Aorta (tissue), 5 donors: ENCODE measurements around the gene SORBS1. TPM values are rescaled to one million over a fixed set of nuclear protein-coding genes. Genes with fewer than 3 reads are reported as not detected.
"Not testable (repeated sequence)": the region's sequence is repeated elsewhere in the genome, so short reads cannot be mapped to it uniquely, and the experiment has no call there.

Experiments used
- ATAC-seq: fragments of 200-7000 bp; cut with Tn5 transposase; one replicate; pipeline ENCODE4 v1.9.1; 2022; ENCODE audit warnings: moderate library complexity; ENCODE audit not compliant: low FRiP score
- DNase-seq, 2 donors: peaks; one replicate each; pipeline ENCODE4 v3.0.0-alpha.2; 2020
- H3K27ac ChIP-seq, 2 donors: one replicate each; pipeline ENCODE4 v1.5.1; 2013; ENCODE audit warnings: low read length in 2 of 2, mild to moderate bottlenecking in 2 of 2, moderate library complexity in 2 of 2, control low read depth in 1 of 2, inconsistent platforms in 1 of 2, low read depth in 1 of 2
- H3K27me3 ChIP-seq, 2 donors: one replicate each; pipeline ENCODE4 v1.6.1; 2013; ENCODE audit warnings: control low read depth in 1 of 2, low read length in 1 of 2, mild to moderate bottlenecking in 1 of 2, moderate library complexity in 1 of 2; ENCODE audit not compliant: insufficient read depth in 2 of 2, control insufficient read depth in 1 of 2
- H3K36me3 ChIP-seq, 2 donors: one replicate each; pipeline ENCODE4 v1.6.1; 2013; ENCODE audit warnings: control low read depth in 1 of 2, low read length in 1 of 2, mild to moderate bottlenecking in 1 of 2; ENCODE audit not compliant: insufficient read depth in 2 of 2, control insufficient read depth in 1 of 2
- H3K4me1 ChIP-seq, 2 donors: one replicate each; pipeline ENCODE4 v1.6.1; 2013; ENCODE audit warnings: low read length in 2 of 2, control low read depth in 1 of 2, mild to moderate bottlenecking in 1 of 2, moderate library complexity in 1 of 2; ENCODE audit not compliant: insufficient read depth in 2 of 2, control insufficient read depth in 1 of 2
- H3K4me3 ChIP-seq, 2 donors: one replicate each; pipeline ENCODE4 v1.5.1; 2013; ENCODE audit warnings: low read length in 2 of 2, control low read depth in 1 of 2, mild to moderate bottlenecking in 1 of 2
- H3K9me3 ChIP-seq: one replicate; pipeline ENCODE4 v1.6.1; 2013; ENCODE audit warnings: mild to moderate bottlenecking, low read length; ENCODE audit not compliant: control insufficient read depth
- WGBS, 2 donors: extraction: QIAGEN DNeasy Blood & Tissue Kit; methylation state at CpG; one replicate each; pipeline ENCODE4 v1.1.7; 2013; 5-methylcytosine and 5-hydroxymethylcytosine counted together
- intact Hi-C, 2 donors: fragments of 100-400 bp; cut with DNase I; formaldehyde crosslinking; loops; one replicate each; pipeline versions ENCODE4 v1.14.2 to v1.15.0; 2022
- polyA plus RNA-seq, 2 donors: library from polyadenylated mRNA; stranded (reverse); fragments of 200-250 nt; gene quantifications; one replicate each; pipeline ENCODE4 v1.2.3, GENCODE V29; 2013
- total RNA-seq, 2 donors: library from RNA; stranded (reverse); fragmentation: NEBNext Ultra II Directional; extraction: Animal tissue kit (Norgen Biotek cat#: 25700); gene quantifications; one replicate each; pipeline ENCODE4 v1.2.1, GENCODE V29; 2021
- donor health status: healthy with polysubstance abuse.
- donor health status: Bipolar disorder and iron deficiency.
- donor health status: DM: no; HTN: no; CAD: no.
- donor health status: DM: no; HTN: no; CAD: no.
- donor health status: DM: yes; HTN: yes; CAD: no.

The SORBS1 gene
- total and polyA plus RNA-seq, 4 donors, result 371 to 1,478 (median 482) TPM

GRCh38 chr10:95467642-95468041, 93.5 kb downstream of the SORBS1 start:
- H3K4me1 ChIP-seq, result peaks cover 17 to 23% of the 10 kb centered on the region in 2 donors
- H3K27ac ChIP-seq, result peak overlapping the region; percentile 34 to 61
- H3K36me3 ChIP-seq, DNase-seq, H3K27me3 ChIP-seq, ATAC-seq, H3K4me3 ChIP-seq, H3K9me3 ChIP-seq: not testable (repeated sequence)
- intact Hi-C loops, result loop anchor here in 1 of 2 donors (10.0 kb wide), 1 partner anchor 87 kb away; no protein-coding TSS in a partner anchor
- 72 to 73% methylated on average over 5 of the region's 5 CpGs for WGBS, 2 donors

DNA sequence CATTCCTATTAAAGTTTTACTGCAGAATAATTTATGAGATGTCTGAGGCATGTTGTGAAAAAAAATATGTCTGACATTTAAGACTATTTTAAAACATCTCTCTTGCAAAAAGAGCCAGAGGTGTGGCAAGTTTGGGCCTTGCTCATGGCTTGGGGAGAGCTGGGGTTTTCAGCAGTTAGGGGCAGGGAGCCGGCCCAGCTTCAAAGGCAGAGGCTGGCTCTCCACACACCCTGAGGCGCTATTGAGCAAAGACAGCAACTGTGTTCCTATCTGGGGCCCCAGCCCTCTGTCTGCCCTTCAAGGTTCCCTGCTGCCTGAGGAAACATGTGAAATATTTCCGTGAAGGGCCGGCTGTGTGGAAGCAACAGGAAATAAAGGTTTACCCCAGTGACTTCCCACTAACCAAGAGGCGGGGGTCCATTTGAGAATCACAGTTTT, 94.0 kb downstream of the SORBS1 start:
- H3K27ac ChIP-seq, result peak overlapping the region; percentile 34 to 61
- no peak for ATAC-seq
- DNase-seq, result no peak
- H3K9me3 ChIP-seq, result no peaks in the 10 kb centered on the region
- 16 to 21% methylated on average over 5 of the region's 5 CpGs for WGBS, 2 donors
- H3K4me3 ChIP-seq, result no peak overlapping the region
- peaks cover 17 to 25% of the 10 kb centered on the region in 2 donors for H3K4me1 ChIP-seq
- intact Hi-C loops, result loop anchor here in 1 of 2 donors (10.0 kb wide), 1 partner anchor 88 kb away; no protein-coding TSS in a partner anchor
- no peaks in the 10 kb centered on the region for H3K27me3 ChIP-seq
- H3K36me3 ChIP-seq, result peaks cover 0 to 2% of the 10 kb centered on the region in 2 donors

DNA sequence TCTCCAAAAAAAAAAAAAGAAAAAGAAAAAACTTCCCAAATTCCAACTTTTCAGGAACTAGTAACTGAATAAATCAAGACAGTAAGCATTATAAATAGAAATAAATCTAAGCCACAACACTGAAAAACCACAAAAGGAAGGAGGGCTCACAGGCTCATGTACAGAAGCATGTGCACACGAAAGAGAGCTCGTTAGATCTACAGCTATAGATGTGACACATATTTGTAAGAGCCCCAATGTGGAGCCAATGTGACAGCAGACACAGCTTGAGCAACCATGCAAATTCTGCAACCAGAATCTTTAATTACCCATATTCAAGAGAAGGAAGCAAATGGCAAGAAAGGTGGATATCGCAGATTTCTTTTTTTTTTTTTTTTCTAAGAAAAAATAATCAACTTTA, 94.7 kb downstream of the SORBS1 start:
- intact Hi-C loops, result loop anchor here in 1 of 2 donors (10.0 kb wide), 1 partner anchor 88 kb away; no protein-coding TSS in a partner anchor
- Histone ChIP-seq H3K9me3 (no peaks in the 10 kb centered on the region), H3K36me3 (peaks cover 0 to 2% of the 10 kb centered on the region in 2 donors), H3K4me1 (peaks cover 15 to 25% of the 10 kb centered on the region in 2 donors), H3K27ac (peak overlapping the region in 1 of 2 donors; percentile 66), H3K27me3 (no peaks in the 10 kb centered on the region), H3K4me3 (no peak overlapping the region)
- WGBS, 2 donors, result 53 to 57% methylated on average over 3 of the region's 3 CpGs
- ATAC-seq (no peak), DNase-seq (no peak)

GRCh38 chr10:95464280-95464679, 96.9 kb downstream of the SORBS1 start:
- DNase-seq, result no peak
- Histone ChIP-seq H3K27me3 (no peaks in the 10 kb centered on the region), H3K36me3 (peaks cover 0 to 8% of the 10 kb centered on the region in 2 donors), H3K9me3 (no peaks in the 10 kb centered on the region), H3K4me3 (no peak overlapping the region), H3K27ac (peak overlapping the region; percentile 61 to 82), H3K4me1 (peaks cover 9 to 12% of the 10 kb centered on the region in 2 donors)
- intact Hi-C loops, result loop anchor here in 1 of 2 donors (10.0 kb wide), 1 partner anchor 91 kb away; no protein-coding TSS in a partner anchor
- WGBS, 2 donors, result 63 to 66% methylated on average over 5 of the region's 5 CpGs
- no peak for ATAC-seq

GRCh38 chr10:95462740-95463667, 98.2 kb downstream of the SORBS1 start:
- Histone ChIP-seq H3K9me3 (no peaks in the 10 kb centered on the region), H3K4me3 (no peak overlapping the region), H3K4me1 (peaks cover 9 to 10% of the 10 kb centered on the region in 2 donors), H3K27me3 (no peaks in the 10 kb centered on the region), H3K36me3 (peaks cover 2 to 9% of the 10 kb centered on the region in 2 donors), H3K27ac (peak overlapping the region; percentile 39 to 91)
- 9 to 25% methylated on average over 1 of the region's 1 CpG for WGBS, 2 donors
- DNase-seq (no peak), ATAC-seq (no peak)
- intact Hi-C loops, result loop anchor here in 1 of 2 donors (10.0 kb wide), 1 partner anchor 92 kb away; no protein-coding TSS in a partner anchor

DNA sequence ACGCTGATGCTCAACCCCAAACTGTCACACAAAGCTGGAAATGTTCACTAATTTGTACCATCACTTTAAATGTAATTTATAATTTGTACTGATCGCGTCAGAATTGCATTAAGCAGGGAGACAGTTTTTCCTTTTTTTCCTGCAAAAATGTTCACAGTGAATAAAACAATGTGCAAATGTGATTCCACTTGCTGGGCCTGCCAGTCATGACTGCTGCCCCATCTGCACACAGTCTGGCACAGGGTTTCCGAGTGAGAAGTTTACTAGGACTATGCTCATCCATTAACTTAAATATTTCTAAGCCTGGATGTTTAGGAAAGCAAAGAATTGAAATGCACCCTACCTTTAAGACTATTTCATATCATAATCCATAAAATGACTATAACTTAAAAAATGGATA, 99.6 kb downstream of the SORBS1 start:
- Histone ChIP-seq H3K4me3 (no peak overlapping the region), H3K9me3 (no peaks in the 10 kb centered on the region), H3K36me3 (peaks cover 3 to 10% of the 10 kb centered on the region in 2 donors), H3K27ac (peak overlapping the region in 1 of 2 donors; percentile 71), H3K27me3 (no peaks in the 10 kb centered on the region), H3K4me1 (peaks cover 13% of the 10 kb centered on the region in 2 donors)
- ATAC-seq (no peak), DNase-seq (no peak)
- intact Hi-C loops, result loop anchor here in 1 of 2 donors (10.0 kb wide), 1 partner anchor 93 kb away; no protein-coding TSS in a partner anchor
- WGBS, 2 donors, result 59 to 64% methylated on average over 4 of the region's 4 CpGs

DNA sequence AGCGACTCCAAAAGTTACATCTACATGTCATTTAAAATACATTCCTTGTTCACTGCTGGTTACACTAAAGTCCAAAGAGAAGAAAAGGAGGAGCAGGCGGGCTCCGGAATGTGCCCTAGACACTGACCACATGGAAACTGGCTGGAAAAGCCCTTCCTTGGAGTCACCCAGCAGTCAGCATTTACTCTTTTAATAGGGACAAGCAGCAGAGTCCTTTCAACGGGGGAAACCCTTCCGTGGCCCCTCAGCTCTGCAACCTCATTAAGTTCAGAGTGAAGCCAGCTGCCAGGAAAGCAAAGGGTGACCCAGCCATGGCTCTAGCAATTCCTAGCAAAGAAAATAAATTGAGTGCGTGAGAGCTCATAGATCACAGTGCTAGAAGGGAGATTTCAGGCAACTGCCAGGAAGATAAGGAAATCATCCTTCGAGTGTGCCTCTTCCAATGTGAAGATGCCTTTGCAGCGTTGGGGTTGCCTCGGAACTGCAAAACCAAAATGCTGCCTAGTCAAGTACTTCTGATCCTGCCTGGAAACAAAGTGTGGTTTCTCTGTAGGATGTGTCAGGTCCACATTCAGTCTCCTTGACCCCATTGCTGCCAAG, 101.6 kb downstream of the SORBS1 start:
- WGBS, 2 donors, result 10 to 12% methylated on average over 9 of the region's 9 CpGs
- DNase-seq (no peak), ATAC-seq (peak; percentile 37)

DNA sequence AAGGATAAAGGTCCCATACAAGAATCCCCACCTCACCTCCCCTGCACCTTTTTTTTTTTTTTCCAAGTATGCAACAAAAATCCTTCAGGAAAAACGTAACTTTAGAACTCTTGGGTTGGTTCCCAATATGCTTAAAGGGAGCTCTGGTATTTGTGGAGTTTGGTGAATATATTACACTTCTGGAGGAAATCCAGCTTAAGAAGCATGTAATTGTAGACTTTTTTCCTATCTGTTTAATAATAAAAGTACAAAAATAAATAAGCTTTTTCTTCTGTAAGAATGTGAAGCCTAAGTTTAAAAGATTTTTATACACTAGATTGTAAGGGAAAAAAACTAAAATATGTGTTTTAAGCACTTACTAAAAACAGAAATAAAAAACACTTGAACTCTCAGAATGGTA, 102.3 kb downstream of the SORBS1 start:
- H3K27me3 ChIP-seq, result no peaks in the 10 kb centered on the region
- intact Hi-C loops, result no loop called here
- peaks cover 14 to 16% of the 10 kb centered on the region in 2 donors for H3K4me1 ChIP-seq
- no peak overlapping the region for H3K27ac ChIP-seq
- H3K4me3 ChIP-seq, result no peak overlapping the region
- no peak for ATAC-seq
- H3K9me3 ChIP-seq, result no peaks in the 10 kb centered on the region
- no peak for DNase-seq
- peaks cover 3 to 10% of the 10 kb centered on the region in 2 donors for H3K36me3 ChIP-seq
- 4% methylated on average over 1 of the region's 1 CpG for WGBS, 2 donors

More for the DNA sequence above, 101.6 kb downstream of the SORBS1 start:
- no peaks in the 10 kb centered on the region for H3K27me3 ChIP-seq
- no peaks in the 10 kb centered on the region for H3K9me3 ChIP-seq
- peak overlapping the region; percentile 16 to 90 for H3K27ac ChIP-seq
- intact Hi-C loops, result loop anchor here in 1 of 2 donors (10.0 kb wide), 1 partner anchor 95 kb away; no protein-coding TSS in a partner anchor
- peaks cover 13 to 16% of the 10 kb centered on the region in 2 donors for H3K4me1 ChIP-seq
- H3K4me3 ChIP-seq, result no peak overlapping the region
- H3K36me3 ChIP-seq, result peaks cover 3 to 10% of the 10 kb centered on the region in 2 donors
